ENCODE measurements around the gene DMD. TPM values are rescaled to one million over a fixed set of nuclear protein-coding genes. Genes with fewer than 3 reads are reported as not detected.

DMD gene
- total RNA-seq, 1 experiment from 2014 or later = 19.3 TPM

- intact Hi-C loops (cut with micrococcal nuclease) = no loop called here
- H3K27ac Mint-ChIP-seq (ENCODE audit: low read depth, unreplicated experiment) = no peak overlapping the region
These were observed 2032.1 kb downstream of the DMD start for GRCh38 chrX:31179203-31179602.

GRCh38 chrX:31178769-31179125 lies 2032.6 kb downstream of the DMD start:
- ChIA-PET POLR2A (no interaction called here), CTCF (no interaction called here)
- H3K27ac Mint-ChIP-seq (ENCODE audit: low read depth, unreplicated experiment) = no peak overlapping the region
- peaks cover 19% of the 10 kb centered on the region for H3K36me3 Mint-ChIP-seq (ENCODE audit: insufficient read depth, unreplicated experiment)
- no peaks in the 10 kb centered on the region for H3K4me1 Mint-ChIP-seq (ENCODE audit: insufficient read depth, unreplicated experiment)
- H3K4me3 Mint-ChIP-seq (ENCODE audit: unreplicated experiment) = no peak overlapping the region
- no peak for DNase-seq (ENCODE audit: unreplicated experiment)
- peaks cover 17% of the 10 kb centered on the region for H3K27me3 Mint-ChIP-seq (ENCODE audit: insufficient read depth, unreplicated experiment)
- TF ChIP-seq, protein P1, sequence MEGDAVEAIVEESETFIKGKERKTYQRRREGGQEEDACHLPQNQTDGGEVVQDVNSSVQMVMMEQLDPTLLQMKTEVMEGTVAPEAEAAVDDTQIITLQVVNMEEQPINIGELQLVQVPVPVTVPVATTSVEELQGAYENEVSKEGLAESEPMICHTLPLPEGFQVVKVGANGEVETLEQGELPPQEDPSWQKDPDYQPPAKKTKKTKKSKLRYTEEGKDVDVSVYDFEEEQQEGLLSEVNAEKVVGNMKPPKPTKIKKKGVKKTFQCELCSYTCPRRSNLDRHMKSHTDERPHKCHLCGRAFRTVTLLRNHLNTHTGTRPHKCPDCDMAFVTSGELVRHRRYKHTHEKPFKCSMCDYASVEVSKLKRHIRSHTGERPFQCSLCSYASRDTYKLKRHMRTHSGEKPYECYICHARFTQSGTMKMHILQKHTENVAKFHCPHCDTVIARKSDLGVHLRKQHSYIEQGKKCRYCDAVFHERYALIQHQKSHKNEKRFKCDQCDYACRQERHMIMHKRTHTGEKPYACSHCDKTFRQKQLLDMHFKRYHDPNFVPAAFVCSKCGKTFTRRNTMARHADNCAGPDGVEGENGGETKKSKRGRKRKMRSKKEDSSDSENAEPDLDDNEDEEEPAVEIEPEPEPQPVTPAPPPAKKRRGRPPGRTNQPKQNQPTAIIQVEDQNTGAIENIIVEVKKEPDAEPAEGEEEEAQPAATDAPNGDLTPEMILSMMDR (IDR thresholded peaks at IDR 0.05; ENCODE audit: unreplicated experiment) = no peak
- no peaks in the 10 kb centered on the region for H3K9me3 Mint-ChIP-seq (ENCODE audit: unreplicated experiment)
- no TSS peak for BruUV-seq (replicated peaks)
- intact Hi-C loops (cut with micrococcal nuclease) = no loop called here

More at GRCh38 chrX:31179203-31179602, 2032.1 kb downstream of the DMD start:
- POLR2A ChIA-PET = no interaction called here
- BruUV-seq (replicated peaks) = no TSS peak
- CTCF ChIA-PET = no interaction called here
- Mint-ChIP-seq H3K27me3 (ENCODE audit: insufficient read depth, unreplicated experiment) (peaks cover 17% of the 10 kb centered on the region), H3K36me3 (ENCODE audit: insufficient read depth, unreplicated experiment) (peaks cover 19% of the 10 kb centered on the region), H3K4me3 (ENCODE audit: unreplicated experiment) (no peak overlapping the region), H3K9me3 (ENCODE audit: unreplicated experiment) (no peaks in the 10 kb centered on the region), H3K4me1 (ENCODE audit: insufficient read depth, unreplicated experiment) (no peaks in the 10 kb centered on the region)
- no peak for DNase-seq (ENCODE audit: unreplicated experiment)
- TF ChIP-seq, protein P1 (IDR thresholded peaks at IDR 0.05; ENCODE audit: unreplicated experiment) = no peak

- peaks cover 19% of the 10 kb centered on the region for H3K36me3 Mint-ChIP-seq (ENCODE audit: insufficient read depth, unreplicated experiment)
- no TSS peak for BruUV-seq (replicated peaks)
- TF ChIP-seq, protein P1 (IDR thresholded peaks at IDR 0.05; ENCODE audit: unreplicated experiment) = no peak
- CTCF ChIA-PET = no interaction called here
- no peak overlapping the region for H3K27ac Mint-ChIP-seq (ENCODE audit: low read depth, unreplicated experiment)
- intact Hi-C loops (cut with micrococcal nuclease) = no loop called here
- POLR2A ChIA-PET = no interaction called here
- no peak overlapping the region for H3K4me3 Mint-ChIP-seq (ENCODE audit: unreplicated experiment)
- H3K9me3 Mint-ChIP-seq (ENCODE audit: unreplicated experiment) = no peaks in the 10 kb centered on the region
- H3K27me3 Mint-ChIP-seq (ENCODE audit: insufficient read depth, unreplicated experiment) = peaks cover 16% of the 10 kb centered on the region
- H3K4me1 Mint-ChIP-seq (ENCODE audit: insufficient read depth, unreplicated experiment) = no peaks in the 10 kb centered on the region
- DNase-seq (ENCODE audit: unreplicated experiment) = no peak
These were observed 2033.1 kb downstream of the DMD start for GRCh38 chrX:31178064-31178768.

DNA sequence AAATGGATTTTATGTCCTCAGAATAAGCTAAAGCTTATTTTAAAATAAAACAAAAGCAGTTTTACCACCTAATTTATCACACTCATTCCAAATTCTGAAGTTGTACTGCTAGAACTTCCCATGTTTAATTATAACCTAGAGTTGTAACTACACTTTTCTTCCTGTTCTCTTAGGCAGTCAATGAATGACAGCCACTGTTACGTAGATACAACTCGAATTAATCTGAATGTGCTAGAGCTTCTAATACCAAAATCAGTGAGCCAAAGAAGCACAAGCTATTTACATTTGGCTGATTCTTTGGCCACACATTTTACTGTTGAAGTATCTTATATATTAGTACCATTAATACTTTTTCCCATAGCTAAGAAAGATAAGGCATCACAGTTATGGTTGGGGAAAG lies 2040.6 kb downstream of the DMD start:
- ChIA-PET POLR2A (interaction anchor here (0.6 kb wide), 1 partner anchor 76 kb away, joined by 3 read pairs; no protein-coding TSS in a partner anchor), CTCF (no interaction called here)
- no peak overlapping the region for H3K27ac Mint-ChIP-seq (ENCODE audit: low read depth, unreplicated experiment)
- H3K4me1 Mint-ChIP-seq (ENCODE audit: insufficient read depth, unreplicated experiment) = no peaks in the 10 kb centered on the region
- intact Hi-C loops (cut with micrococcal nuclease) = no loop called here
- BruUV-seq (replicated peaks) = no TSS peak
- TF ChIP-seq, protein P1 (IDR thresholded peaks at IDR 0.05; ENCODE audit: unreplicated experiment) = no peak
- no peak for DNase-seq (ENCODE audit: unreplicated experiment)
- no peaks in the 10 kb centered on the region for H3K36me3 Mint-ChIP-seq (ENCODE audit: insufficient read depth, unreplicated experiment)
- H3K4me3 Mint-ChIP-seq (ENCODE audit: unreplicated experiment) = no peak overlapping the region
- no peaks in the 10 kb centered on the region for H3K9me3 Mint-ChIP-seq (ENCODE audit: unreplicated experiment)
- peaks cover 31% of the 10 kb centered on the region for H3K27me3 Mint-ChIP-seq (ENCODE audit: insufficient read depth, unreplicated experiment)

Measured in MCF 10A (cell line).